ENCODE data around the gene CDCA8. TPM values are rescaled to one million over a fixed set of nuclear protein-coding genes. Genes with fewer than 3 reads are reported as not detected.
"Not testable (repeated sequence)": the region's sequence is repeated elsewhere in the genome, so short reads cannot be mapped to it uniquely, and the experiment has no call there.

CDCA8 gene
- total RNA-seq, 2 experiments from 2014 or later = 73.6 to 78.6 TPM

- intact Hi-C loops (cut with micrococcal nuclease) = no loop called here
- Mint-ChIP-seq H3K36me3 (ENCODE audit: low read depth) (no peaks in the 10 kb centered on the region), H3K4me3 (no peak overlapping the region), H3K9me3 (no peaks in the 10 kb centered on the region), H3K27me3 (ENCODE audit: low read depth) (peaks cover 33% of the 10 kb centered on the region), H3K27ac (no peak overlapping the region), H3K4me1 (ENCODE audit: low read depth) (no peaks in the 10 kb centered on the region)
- CTCF ChIA-PET = no interaction called here
- DNase-seq = no peak
These were observed 39.9 kb downstream of the CDCA8 start for GRCh38 chr1:37732111-37732780.

DNA sequence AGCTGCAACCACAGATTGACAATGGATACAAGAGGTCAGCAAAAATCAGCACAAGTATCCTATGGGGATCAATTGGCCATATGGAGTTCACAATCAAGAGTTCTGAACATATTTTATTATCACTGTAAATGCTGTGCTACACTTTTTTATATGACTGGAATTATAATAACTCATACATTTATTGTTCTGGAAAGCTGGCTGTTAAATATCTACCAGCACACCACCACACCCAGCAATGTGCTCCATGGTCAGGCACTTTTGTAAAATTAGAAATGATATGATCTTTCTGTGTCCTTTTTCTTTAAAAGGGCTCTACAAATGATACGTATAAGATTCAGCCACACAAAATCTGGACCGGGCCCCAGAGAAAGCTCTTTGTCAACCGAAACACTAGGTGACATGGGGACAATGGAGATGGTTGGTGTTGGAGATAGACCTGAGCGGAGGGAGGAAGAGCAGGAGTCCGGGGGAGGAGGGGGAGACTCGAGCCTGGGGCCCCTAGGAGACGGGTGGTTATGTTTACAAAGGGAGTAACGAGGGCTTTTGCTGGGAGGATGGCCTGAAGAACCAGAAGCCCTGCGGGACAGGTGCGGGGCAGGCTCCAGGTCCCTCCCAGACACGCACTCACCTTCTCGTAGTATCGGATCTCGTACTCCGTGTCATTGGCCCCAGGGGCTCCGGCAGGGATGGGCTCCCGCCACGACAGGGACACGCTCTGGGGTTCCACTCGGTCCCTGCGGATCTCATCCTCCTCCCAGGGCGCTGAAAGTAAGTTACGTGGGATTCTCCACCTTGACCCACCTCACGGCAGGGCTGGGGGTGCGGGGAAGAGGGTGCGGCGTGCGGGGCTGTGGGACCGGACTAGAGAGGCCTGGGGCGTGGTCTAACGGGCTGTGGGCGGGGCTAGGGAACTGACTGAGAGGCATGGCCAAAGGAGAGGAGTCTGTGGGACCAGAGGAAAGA, 42.6 kb downstream of the CDCA8 start:
- H3K4me3 Mint-ChIP-seq = no peak overlapping the region
- no peak for DNase-seq
- peaks cover 6% of the 10 kb centered on the region for H3K4me1 Mint-ChIP-seq (ENCODE audit: low read depth)
- peaks cover 34% of the 10 kb centered on the region for H3K27me3 Mint-ChIP-seq (ENCODE audit: low read depth)
- no peaks in the 10 kb centered on the region for H3K9me3 Mint-ChIP-seq
- intact Hi-C loops (cut with micrococcal nuclease) = no loop called here
- CTCF ChIA-PET = interaction anchor here (0.6 kb wide), 1 partner anchor 15 kb away, joined by 5 read pairs; no protein-coding TSS in a partner anchor
- H3K27ac Mint-ChIP-seq = no peak overlapping the region
- no peaks in the 10 kb centered on the region for H3K36me3 Mint-ChIP-seq (ENCODE audit: low read depth)

- H3K27ac Mint-ChIP-seq; intact Hi-C loops (cut with micrococcal nuclease); H3K4me3 Mint-ChIP-seq; CTCF ChIA-PET; H3K4me1 Mint-ChIP-seq (ENCODE audit: low read depth); H3K9me3 Mint-ChIP-seq; H3K36me3 Mint-ChIP-seq (ENCODE audit: low read depth); DNase-seq: not testable (repeated sequence)
- peaks cover 45% of the 10 kb centered on the region for H3K27me3 Mint-ChIP-seq (ENCODE audit: low read depth)
These were observed 45.7 kb downstream of the CDCA8 start for GRCh38 chr1:37737975-37738374.

GRCh38 chr1:37738619-37739018, 46.3 kb downstream of the CDCA8 start:
- H3K36me3 Mint-ChIP-seq (ENCODE audit: low read depth); DNase-seq; H3K9me3 Mint-ChIP-seq; H3K27ac Mint-ChIP-seq; H3K4me3 Mint-ChIP-seq; CTCF ChIA-PET; H3K4me1 Mint-ChIP-seq (ENCODE audit: low read depth): not testable (repeated sequence)
- intact Hi-C loops (cut with micrococcal nuclease) = loop anchor here (1.0 kb wide), 1 partner anchor 46 kb away; the partner anchor contains the start of gene CDCA8
- peaks cover 44% of the 10 kb centered on the region for H3K27me3 Mint-ChIP-seq (ENCODE audit: low read depth)

DNA sequence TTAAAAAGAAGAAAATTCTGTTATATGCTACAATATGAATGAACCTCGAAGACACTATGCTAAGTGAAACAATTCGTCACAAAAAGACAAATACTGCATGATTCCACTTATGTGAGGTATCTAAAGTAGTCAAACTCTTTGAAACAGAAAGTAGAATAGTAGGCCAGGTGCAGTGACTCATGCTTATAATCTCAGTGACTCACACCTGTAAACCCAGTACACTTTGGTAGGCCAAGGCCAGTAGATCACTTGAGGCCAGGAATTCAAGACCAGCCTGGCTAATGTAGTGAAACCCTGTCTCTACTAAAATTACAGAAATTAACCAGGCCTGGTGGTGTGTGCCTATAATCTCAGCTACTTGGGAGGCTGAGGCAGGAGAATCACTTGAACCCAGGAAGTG, 46.9 kb downstream of the CDCA8 start:
- DNase-seq = peak; percentile 45
- no peaks in the 10 kb centered on the region for H3K36me3 Mint-ChIP-seq (ENCODE audit: low read depth)

GRCh38 chr1:37741130-37741529, 48.8 kb downstream of the CDCA8 start:
- CTCF ChIA-PET = no interaction called here
- Mint-ChIP-seq H3K27ac (no peak overlapping the region), H3K36me3 (ENCODE audit: low read depth) (no peaks in the 10 kb centered on the region), H3K4me3 (no peak overlapping the region), H3K9me3 (no peaks in the 10 kb centered on the region), H3K4me1 (ENCODE audit: low read depth) (peaks cover 6% of the 10 kb centered on the region), H3K27me3 (ENCODE audit: low read depth) (peaks cover 25% of the 10 kb centered on the region)
- intact Hi-C loops (cut with micrococcal nuclease) = no loop called here
- no peak for DNase-seq

More for the DNA sequence above, 46.9 kb downstream of the CDCA8 start:
- peaks cover 6% of the 10 kb centered on the region for H3K4me1 Mint-ChIP-seq (ENCODE audit: low read depth)
- no peak overlapping the region for H3K27ac Mint-ChIP-seq
- CTCF ChIA-PET = no interaction called here
- intact Hi-C loops (cut with micrococcal nuclease) = loop anchor here (1.0 kb wide), 1 partner anchor 47 kb away; the partner anchor contains the start of gene CDCA8
- H3K4me3 Mint-ChIP-seq = no peak overlapping the region
- H3K27me3 Mint-ChIP-seq (ENCODE audit: low read depth) = peaks cover 40% of the 10 kb centered on the region
- no peaks in the 10 kb centered on the region for H3K9me3 Mint-ChIP-seq

DNA sequence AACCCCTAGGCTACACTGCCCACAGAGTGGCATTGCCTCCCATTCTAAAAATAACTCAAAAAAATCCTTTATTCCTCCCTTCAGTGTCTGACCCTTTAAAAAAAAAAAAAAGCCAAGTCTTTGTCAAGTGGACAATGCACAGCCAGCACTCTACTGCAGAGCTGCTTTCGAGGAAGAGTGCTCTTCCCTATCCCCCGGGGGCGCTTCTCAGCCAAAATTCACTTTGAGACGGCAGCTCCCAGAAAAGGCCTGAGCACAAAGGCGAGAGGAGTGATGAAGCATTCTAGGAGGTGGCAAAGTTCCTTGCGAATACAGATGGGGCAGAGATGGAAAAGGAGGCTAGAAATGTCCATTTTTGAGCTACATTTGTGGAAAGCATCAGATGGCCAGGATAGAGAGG, 49.3 kb downstream of the CDCA8 start:
- Mint-ChIP-seq H3K27me3 (ENCODE audit: low read depth) (peaks cover 25% of the 10 kb centered on the region), H3K4me3 (no peak overlapping the region), H3K27ac (no peak overlapping the region), H3K36me3 (ENCODE audit: low read depth) (no peaks in the 10 kb centered on the region), H3K4me1 (ENCODE audit: low read depth) (peaks cover 6% of the 10 kb centered on the region), H3K9me3 (peaks cover under 1% of the 10 kb centered on the region)
- CTCF ChIA-PET = interaction anchor here (0.6 kb wide), 1 partner anchor 670 kb away, joined by 4 read pairs; no protein-coding TSS in a partner anchor
- intact Hi-C loops (cut with micrococcal nuclease) = no loop called here
- DNase-seq = no peak

DNA sequence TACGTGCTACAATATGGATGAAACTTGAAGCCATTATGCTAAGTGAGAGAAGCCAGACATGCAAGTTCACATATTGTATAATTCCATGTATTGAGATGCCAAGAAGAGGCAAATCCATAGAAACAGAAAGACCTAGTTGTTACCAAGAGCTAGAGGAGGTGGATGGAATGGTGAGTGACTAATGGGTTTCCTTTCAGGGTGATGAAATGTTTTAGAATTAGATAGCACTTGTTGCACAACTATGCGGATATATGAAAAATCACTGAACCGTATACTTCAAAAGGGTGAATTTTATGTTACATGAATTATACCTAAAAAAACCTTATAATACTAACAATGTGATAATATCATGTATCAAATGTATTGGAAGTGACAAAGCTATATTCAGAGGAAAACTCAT, 54.5 kb downstream of the CDCA8 start:
- DNase-seq = no peak
- Mint-ChIP-seq H3K4me3 (no peak overlapping the region), H3K27me3 (ENCODE audit: low read depth) (peaks cover 20% of the 10 kb centered on the region), H3K9me3 (peaks cover 2% of the 10 kb centered on the region), H3K27ac (no peak overlapping the region), H3K36me3 (ENCODE audit: low read depth) (no peaks in the 10 kb centered on the region), H3K4me1 (ENCODE audit: low read depth) (peaks cover 1% of the 10 kb centered on the region)
- CTCF ChIA-PET = interaction anchor here (0.6 to 0.8 kb wide), 2 partner anchors 17 to 27 kb away, joined by 3 read pairs; no protein-coding TSS in a partner anchor
- intact Hi-C loops (cut with micrococcal nuclease) = no loop called here

GRCh38 chr1:37748565-37748964, 56.2 kb downstream of the CDCA8 start:
- no peak for DNase-seq
- Mint-ChIP-seq H3K36me3 (ENCODE audit: low read depth) (no peaks in the 10 kb centered on the region), H3K27ac (no peak overlapping the region), H3K4me1 (ENCODE audit: low read depth) (peaks cover 7% of the 10 kb centered on the region), H3K9me3 (peaks cover 2% of the 10 kb centered on the region), H3K27me3 (ENCODE audit: low read depth) (peaks cover 27% of the 10 kb centered on the region), H3K4me3 (no peak overlapping the region)
- CTCF ChIA-PET = no interaction called here
- intact Hi-C loops (cut with micrococcal nuclease) = no loop called here

DNA sequence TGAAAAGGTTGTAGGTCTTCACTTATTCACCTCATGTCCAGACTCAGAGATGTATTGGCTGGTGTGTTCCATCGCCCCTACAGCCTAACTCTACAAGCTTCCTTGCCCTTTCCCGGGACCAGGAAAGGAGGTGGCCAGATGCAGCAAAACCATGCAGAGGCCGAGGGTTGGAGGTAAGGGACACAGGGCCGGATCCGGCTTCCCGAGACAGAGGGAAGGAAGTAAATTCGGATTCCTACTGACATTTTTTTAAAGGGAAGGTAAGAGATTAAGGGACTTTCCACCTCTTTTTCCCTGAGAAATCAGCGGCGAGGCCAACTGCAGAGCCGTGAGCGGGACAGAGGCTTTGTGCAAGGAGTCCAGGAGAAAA, 59.9 kb downstream of the CDCA8 start:
- Mint-ChIP-seq H3K4me3 (peak overlapping the region; percentile 66), H3K9me3 (no peaks in the 10 kb centered on the region), H3K27me3 (ENCODE audit: low read depth) (peaks cover 37% of the 10 kb centered on the region), H3K4me1 (ENCODE audit: low read depth) (peaks cover 19% of the 10 kb centered on the region), H3K36me3 (ENCODE audit: low read depth) (no peaks in the 10 kb centered on the region), H3K27ac (no peak overlapping the region)
- intact Hi-C loops (cut with micrococcal nuclease) = no loop called here
- no peak for DNase-seq
- CTCF ChIA-PET = no interaction called here

GRCh38 chr1:37752583-37753471, 60.5 kb downstream of the CDCA8 start:
- intact Hi-C loops (cut with micrococcal nuclease) = no loop called here
- Mint-ChIP-seq H3K9me3 (no peaks in the 10 kb centered on the region), H3K4me1 (ENCODE audit: low read depth) (peaks cover 19% of the 10 kb centered on the region), H3K27ac (no peak overlapping the region), H3K27me3 (ENCODE audit: low read depth) (peaks cover 35% of the 10 kb centered on the region), H3K4me3 (peak overlapping the region; percentile 66), H3K36me3 (ENCODE audit: low read depth) (no peaks in the 10 kb centered on the region)
- peak; percentile 15 for DNase-seq
- CTCF ChIA-PET = no interaction called here
